ENCODE measurements around the gene CDH11.

The CDH11 gene

GRCh38 chr16:64900019-64900418 is 221.8 kb downstream of the CDH11 start:
- no peaks in the 10 kb centered on the region for H3K9me3 ChIP-seq

GRCh38 chr16:64898159-64898558 is 223.7 kb downstream of the CDH11 start:
- H3K9me3 ChIP-seq, result no peaks in the 10 kb centered on the region
- H3K4me1 ChIP-seq (ENCODE audit: control insufficient read depth in 1 of 2, insufficient read depth in 1 of 2, low read depth in 1 of 2, low read length in 1 of 2), result no peaks in the 10 kb centered on the region
- TF ChIP-seq CTCF (IDR thresholded peaks at IDR 0.05), result no peak
- no peaks in the 10 kb centered on the region for H3K36me3 ChIP-seq
- no peak overlapping the region for H3K27ac ChIP-seq
- no peaks in the 10 kb centered on the region for H3K27me3 ChIP-seq
- H3K4me3 ChIP-seq (ENCODE audit: low read depth in 1 of 2, low read length in 1 of 2), result no peak overlapping the region

More at GRCh38 chr16:64900019-64900418, 221.8 kb downstream of the CDH11 start:
- no peaks in the 10 kb centered on the region for H3K36me3 ChIP-seq
- H3K4me1 ChIP-seq (ENCODE audit: control insufficient read depth in 1 of 2, insufficient read depth in 1 of 2, low read depth in 1 of 2, low read length in 1 of 2), result no peaks in the 10 kb centered on the region
- no peaks in the 10 kb centered on the region for H3K27me3 ChIP-seq
- no peak overlapping the region for H3K4me3 ChIP-seq (ENCODE audit: low read depth in 1 of 2, low read length in 1 of 2)
- TF ChIP-seq CTCF (IDR thresholded peaks at IDR 0.05), result no peak
- H3K27ac ChIP-seq, result no peak overlapping the region

Data from neutrophil (primary cell).